Activated CD8-positive, alpha-beta memory T cell treated with anti-CD3 and anti-CD28 coated beads for 4 hours (primary cell): ENCODE results near the gene PPP1R36.
"Not testable (repeated sequence)": the region's sequence is repeated elsewhere in the genome, so short reads cannot be mapped to it uniquely, and the experiment has no call there.

Experiments used
- DNase-seq, 2 donors: peaks; one replicate each; pipeline ENCODE4 v3.0.0-alpha.2; 2020; ENCODE audit warnings: low read depth in 2 of 2

PPP1R36 gene

GRCh38 chr14:64549791-64550620 is at the start of gene PPP1R36:
PPP1R36 (plus strand) TSS chr14:64549961; CDS start chr14:64549998, 37 bp downstream.
- DNase-seq = no peak

GRCh38 chr14:64500088-64500487 is 49.7 kb upstream of the PPP1R36 start:
- no peak for DNase-seq

- no peak for DNase-seq
Measured at GRCh38 chr14:64501411-64502171, 48.2 kb upstream of the PPP1R36 start.

GRCh38 chr14:64502456-64502855 is 47.3 kb upstream of the PPP1R36 start:
- no peak for DNase-seq

GRCh38 chr14:64502887-64503433 is 46.8 kb upstream of the PPP1R36 start:
- DNase-seq = no peak

- DNase-seq = peak; percentile 93 to 96
Measured at GRCh38 chr14:64503434-64504309, 46.1 kb upstream of the PPP1R36 start, which contains the start of gene ZBTB25. ZBTB25 (minus strand) TSS chr14:64503838; CDS start chr14:64490533, 13,305 bp downstream.

- DNase-seq = peak; percentile 73 to 81
Measured at GRCh38 chr14:64504310-64504896, 45.4 kb upstream of the PPP1R36 start, which contains the start of gene ZBTB1. ZBTB1 (plus strand) TSS chr14:64504770; CDS start chr14:64521505, 16,735 bp downstream.

- DNase-seq = peak; percentile 71 to 75
Measured at GRCh38 chr14:64504897-64505794, 44.6 kb upstream of the PPP1R36 start.

GRCh38 chr14:64506721-64507120 is 43.0 kb upstream of the PPP1R36 start:
- no peak for DNase-seq

- DNase-seq = no peak
Measured at GRCh38 chr14:64507376-64508156, 42.2 kb upstream of the PPP1R36 start.

- no peak for DNase-seq
Measured at GRCh38 chr14:64508215-64508776, 41.5 kb upstream of the PPP1R36 start.

- no peak for DNase-seq
Measured at GRCh38 chr14:64509036-64509435, 40.7 kb upstream of the PPP1R36 start.

- peak; percentile 41 to 45 for DNase-seq
Measured at GRCh38 chr14:64510825-64511671, 38.7 kb upstream of the PPP1R36 start.

- DNase-seq = no peak
Measured at GRCh38 chr14:64513271-64513670, 36.5 kb upstream of the PPP1R36 start.

- DNase-seq = no peak
Measured at GRCh38 chr14:64515053-64515452, 34.7 kb upstream of the PPP1R36 start.

- no peak for DNase-seq
Measured at GRCh38 chr14:64516969-64517368, 32.8 kb upstream of the PPP1R36 start.

GRCh38 chr14:64517667-64518066 is 32.1 kb upstream of the PPP1R36 start:
- DNase-seq = not testable (repeated sequence)

- DNase-seq = no peak
Measured at GRCh38 chr14:64518229-64518628, 31.5 kb upstream of the PPP1R36 start.
